Keratinocyte (primary cell): ENCODE measurements around the gene DCAF6.

Source experiments
- CTCF ChIP-seq, 3 experiments: IDR thresholded peaks in 1 of 3; conservative IDR thresholded peaks in 1 of 3; optimal IDR thresholded peaks in 1 of 3; 2 replicates in 2 of 3; 3 replicates in 1 of 3; pipeline versions ENCODE3 to v1.5.1; 2011; ENCODE audit warnings: low read length in 3 of 3, mild to moderate bottlenecking in 3 of 3, moderate library complexity in 2 of 3, control low read depth in 1 of 3, inconsistent platforms in 1 of 3; ENCODE audit not compliant: insufficient read depth in 2 of 3; ENCODE audit errors: extremely low read depth in 1 of 3
- EZH2 ChIP-seq: IDR thresholded peaks from one replicate; pipeline ENCODE4 v1.6.1; 2012; ENCODE audit warnings: inconsistent platforms, mild to moderate bottlenecking, low read length, moderate library complexity

- TF ChIP-seq CTCF (optimal IDR thresholded peaks at IDR 0.05 in 1 of 3, IDR thresholded peaks at IDR 0.05 in 1 of 3, conservative IDR thresholded peaks at IDR 0.05 in 1 of 3; ENCODE audit: extremely low read depth in 1 of 3, insufficient read depth in 2 of 3, low read length in 3 of 3) (no peak), EZH2 (no peak)
Observed at GRCh38 chr1:168032029-168032428, 95.5 kb downstream of the DCAF6 start.
